Neuronal stem cell (in vitro differentiated cells): ENCODE data around the gene GNB3.

Experiments used
- DNase-seq: peaks from one replicate; pipeline ENCODE4 v3.0.0-alpha.2; 2013; ENCODE audit warnings: low spot score
- H2AFZ ChIP-seq: one replicate; pipeline ENCODE4 v1.6.1; 2013; ENCODE audit warnings: mild to moderate bottlenecking, low read length, inconsistent platforms
- H2AK5ac ChIP-seq: 2 replicates; pipeline ENCODE4 v1.6.1; 2013; ENCODE audit warnings: low read depth, mild to moderate bottlenecking, inconsistent platforms, low read length, moderate library complexity, mixed read lengths
- H2BK120ac ChIP-seq: 2 replicates; pipeline ENCODE4 v1.6.1; 2013; ENCODE audit warnings: low read depth, mild to moderate bottlenecking, inconsistent platforms, low read length, moderate library complexity, mixed read lengths
- H2BK12ac ChIP-seq: one replicate; pipeline ENCODE4 v1.6.1; 2013; ENCODE audit warnings: low read length, inconsistent platforms
- H2BK15ac ChIP-seq: 2 replicates; pipeline ENCODE4 v1.6.1; 2013; ENCODE audit warnings: mild to moderate bottlenecking, low read length, inconsistent platforms, mixed read lengths
- H2BK5ac ChIP-seq: one replicate; pipeline ENCODE4 v1.6.1; 2013; ENCODE audit warnings: inconsistent platforms, mild to moderate bottlenecking, low read length, moderate library complexity
- H3K14ac ChIP-seq: one replicate; pipeline ENCODE4 v1.6.1; 2013; ENCODE audit warnings: low read length, inconsistent platforms
- H3K18ac ChIP-seq: 2 replicates; pipeline ENCODE4 v1.6.1; 2013; ENCODE audit warnings: low read length, inconsistent platforms
- H3K23ac ChIP-seq: 2 replicates; pipeline ENCODE4 v1.6.1; 2013; ENCODE audit warnings: low read depth, mild to moderate bottlenecking, mixed read lengths, low read length, inconsistent platforms; ENCODE audit not compliant: poor library complexity
- H3K27ac ChIP-seq: replicated peaks from 3 replicates; pipeline ENCODE4 v1.5.1; 2013; ENCODE audit warnings: low read length, inconsistent platforms
- H3K27me3 ChIP-seq, 3 experiments: 2 replicates each; pipeline ENCODE4 v1.6.1; 2013; ENCODE audit warnings: low read length in 3 of 3, mild to moderate bottlenecking in 2 of 3, inconsistent platforms in 1 of 3, low read depth in 1 of 3, mixed read lengths in 1 of 3, moderate library complexity in 1 of 3; ENCODE audit not compliant: control insufficient read depth in 3 of 3, insufficient read depth in 3 of 3
- H3K36me3 ChIP-seq, 2 donors: replicated peaks in 1 of 2; 2 replicates each; pipeline ENCODE4 v1.6.1; 2013; ENCODE audit warnings: low read length in 2 of 2; ENCODE audit not compliant: control insufficient read depth in 2 of 2, insufficient read depth in 2 of 2
- H3K4ac ChIP-seq: 2 replicates; pipeline ENCODE4 v1.6.1; 2013; ENCODE audit warnings: inconsistent platforms, mild to moderate bottlenecking, low read length, moderate library complexity
- H3K4me1 ChIP-seq, 2 donors: 1 replicate in 1 of 2; 2 replicates in 1 of 2; pipeline ENCODE4 v1.6.1; 2013; ENCODE audit warnings: low read length in 2 of 2, low read depth in 1 of 2; ENCODE audit not compliant: control insufficient read depth in 2 of 2, insufficient read depth in 1 of 2
- H3K4me2 ChIP-seq: one replicate; pipeline ENCODE4 v1.6.1; 2013; ENCODE audit warnings: mild to moderate bottlenecking, low read length, inconsistent platforms; ENCODE audit not compliant: insufficient read depth, poor library complexity, severe bottlenecking
- H3K4me3 ChIP-seq, 2 donors: 2 replicates each; pipeline ENCODE4 v1.5.1; 2013; ENCODE audit warnings: low read length in 2 of 2, mild to moderate bottlenecking in 2 of 2, inconsistent platforms in 1 of 2, moderate library complexity in 1 of 2
- H3K79me1 ChIP-seq: one replicate; pipeline ENCODE4 v1.6.1; 2013; ENCODE audit warnings: low read depth, mild to moderate bottlenecking, inconsistent platforms, low read length, moderate library complexity
- H3K9ac ChIP-seq: one replicate; pipeline ENCODE4 v1.6.1; 2013; ENCODE audit warnings: mild to moderate bottlenecking, low read depth, low read length, inconsistent platforms; ENCODE audit not compliant: poor library complexity
- H3K9me3 ChIP-seq, 2 donors: replicated peaks in 1 of 2; 2 replicates each; pipeline versions ENCODE3 to v1.6.1; 2013; ENCODE audit warnings: low read length in 2 of 2, mild to moderate bottlenecking in 2 of 2, inconsistent platforms in 1 of 2, low read depth in 1 of 2, mixed read lengths in 1 of 2, moderate library complexity in 1 of 2; ENCODE audit not compliant: control insufficient read depth in 2 of 2, insufficient read depth in 1 of 2
- H4K8ac ChIP-seq: one replicate; pipeline ENCODE4 v1.6.1; 2013; ENCODE audit warnings: low read depth, mild to moderate bottlenecking, inconsistent platforms, low read length, moderate library complexity
- H4K91ac ChIP-seq: one replicate; pipeline ENCODE4 v1.6.1; 2013; ENCODE audit warnings: low read length, low read depth, mild to moderate bottlenecking, inconsistent platforms; ENCODE audit not compliant: poor library complexity
- WGBS, 2 donors: extraction: QIAGEN DNeasy Blood & Tissue Kit; methylation state at CpG; one replicate each; pipeline ENCODE4 v1.1.7; 2013; ENCODE audit warnings: missing lambda C conversion rate in 2 of 2, mixed read lengths in 1 of 2; ENCODE audit not compliant: insufficient read length in 2 of 2, insufficient replicate concordance in 1 of 2; ENCODE audit errors: extremely low coverage in 2 of 2; 5-methylcytosine and 5-hydroxymethylcytosine counted together

The GNB3 gene

DNA sequence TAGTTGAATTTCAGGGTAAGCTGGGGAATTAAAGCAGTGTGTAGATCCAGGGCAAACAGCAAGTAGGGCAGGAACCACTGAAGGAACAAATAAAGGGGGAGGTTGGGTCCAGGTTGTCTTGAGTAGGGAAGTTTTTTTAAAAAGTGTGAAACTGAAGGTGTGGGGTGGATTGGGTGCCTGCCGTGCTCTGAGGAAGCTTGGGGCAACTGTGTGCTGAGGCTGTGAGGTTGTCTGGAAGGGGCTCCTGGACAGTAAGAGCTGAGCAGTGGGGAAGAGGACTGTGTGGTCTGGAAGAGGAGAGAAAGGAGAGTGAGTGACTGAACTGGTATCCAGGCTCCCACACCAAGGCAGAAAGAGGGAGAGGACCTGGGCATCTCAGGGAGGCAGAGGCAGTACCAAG lies 30.0 kb upstream of the GNB3 start:
- Histone ChIP-seq H3K4me3 (no peak overlapping the region), H3K18ac (no peak overlapping the region), H4K8ac (no peak overlapping the region), H2BK12ac (no peak overlapping the region), H3K9me3 (no peaks in the 10 kb centered on the region), H2AK5ac (no peak overlapping the region), H3K4me1 (no peaks in the 10 kb centered on the region), H3K23ac (no peak overlapping the region), H3K36me3 (no peaks in the 10 kb centered on the region), H4K91ac (no peak overlapping the region), H3K9ac (no peak overlapping the region), H3K27me3 (no peaks in the 10 kb centered on the region), H3K79me1 (no peaks in the 10 kb centered on the region), H2AFZ (peak overlapping the region; percentile 53), H3K14ac (no peak overlapping the region), H3K27ac (no peak overlapping the region), H3K4ac (no peak overlapping the region), H2BK120ac (no peak overlapping the region), H2BK5ac (no peak overlapping the region), H2BK15ac (no peak overlapping the region), H3K4me2 (no peak overlapping the region)
- no CpG with 5 or more reads among the region's 1 CpG for WGBS, 2 donors
- no peak for DNase-seq

GRCh38 chr12:6813363-6813762 lies 27.4 kb upstream of the GNB3 start:
- H4K91ac ChIP-seq, result no peak overlapping the region
- H3K4me3 ChIP-seq, result no peak overlapping the region
- no peaks in the 10 kb centered on the region for H3K27me3 ChIP-seq
- H3K36me3 ChIP-seq, result no peaks in the 10 kb centered on the region
- H3K18ac ChIP-seq, result no peak overlapping the region
- no peak overlapping the region for H3K23ac ChIP-seq
- H2BK120ac ChIP-seq, result no peak overlapping the region
- no peak overlapping the region for H4K8ac ChIP-seq
- DNase-seq, result no peak
- no peak overlapping the region for H2BK5ac ChIP-seq
- H2BK15ac ChIP-seq, result no peak overlapping the region
- H3K14ac ChIP-seq, result no peak overlapping the region
- H2AFZ ChIP-seq, result no peak overlapping the region
- H3K9me3 ChIP-seq, result peaks cover 0 to 4% of the 10 kb centered on the region in 2 donors
- peaks cover 9 to 10% of the 10 kb centered on the region in 2 donors for H3K4me1 ChIP-seq
- H3K9ac ChIP-seq, result no peak overlapping the region
- H3K27ac ChIP-seq, result no peak overlapping the region
- H3K4ac ChIP-seq, result no peak overlapping the region
- no peak overlapping the region for H3K4me2 ChIP-seq
- WGBS, 2 donors, result no CpG with 5 or more reads among the region's 4 CpGs
- no peak overlapping the region for H2AK5ac ChIP-seq
- H2BK12ac ChIP-seq, result no peak overlapping the region
- peaks cover 2% of the 10 kb centered on the region for H3K79me1 ChIP-seq

- Histone ChIP-seq H3K27me3 (no peaks in the 10 kb centered on the region), H2BK15ac (no peak overlapping the region), H2AFZ (no peak overlapping the region), H4K8ac (no peak overlapping the region), H3K79me1 (peaks cover 2% of the 10 kb centered on the region), H3K36me3 (no peaks in the 10 kb centered on the region), H3K14ac (no peak overlapping the region), H3K27ac (no peak overlapping the region), H3K9me3 (peaks cover 0 to 4% of the 10 kb centered on the region in 2 donors), H3K4me3 (no peak overlapping the region), H2BK120ac (no peak overlapping the region), H3K18ac (no peak overlapping the region), H2AK5ac (no peak overlapping the region), H2BK12ac (no peak overlapping the region), H4K91ac (no peak overlapping the region), H3K23ac (no peak overlapping the region), H3K9ac (no peak overlapping the region), H3K4ac (no peak overlapping the region), H2BK5ac (no peak overlapping the region), H3K4me1 (peaks cover 35% of the 10 kb centered on the region in 2 donors), H3K4me2 (no peak overlapping the region)
- no CpG with 5 or more reads among the region's 3 CpGs for WGBS, 2 donors
- DNase-seq, result no peak
These were observed 24.1 kb upstream of the GNB3 start for GRCh38 chr12:6816598-6816997.

GRCh38 chr12:6817098-6817497 lies 23.6 kb upstream of the GNB3 start:
- Histone ChIP-seq H2BK5ac (peak overlapping the region; percentile 33), H2AK5ac (peak overlapping the region; percentile 3), H3K27me3 (no peaks in the 10 kb centered on the region), H2AFZ (no peak overlapping the region), H2BK15ac (no peak overlapping the region), H3K36me3 (no peaks in the 10 kb centered on the region), H3K14ac (no peak overlapping the region), H3K4me1 (peaks cover 38% of the 10 kb centered on the region in 2 donors), H3K27ac (no peak overlapping the region), H3K4me2 (no peak overlapping the region), H3K9ac (no peak overlapping the region), H4K8ac (no peak overlapping the region), H3K79me1 (peaks cover 2% of the 10 kb centered on the region), H3K9me3 (peaks cover 0 to 4% of the 10 kb centered on the region in 2 donors), H3K18ac (no peak overlapping the region), H3K4me3 (no peak overlapping the region), H2BK120ac (no peak overlapping the region), H4K91ac (no peak overlapping the region), H3K23ac (no peak overlapping the region), H3K4ac (no peak overlapping the region), H2BK12ac (peak overlapping the region; percentile 51)
- no peak for DNase-seq
- no CpG with 5 or more reads among the region's 8 CpGs for WGBS, 2 donors
